KMS-11 (cell line): ENCODE results near the gene CROCC.
"Not testable (repeated sequence)": the region's sequence is repeated elsewhere in the genome, so short reads cannot be mapped to it uniquely, and the experiment has no call there.

Experiments
- H2AFZ ChIP-seq: fragments of 200-600 bp; sonication (generic); 2 replicates; pipeline ENCODE4 v1.6.1; 2016; ENCODE audit warnings: antibody characterized with exemption, mixed run types, low read depth
- H3K27ac ChIP-seq: fragments of 200-600 bp; sonication (generic); 2 replicates; pipeline ENCODE4 v1.6.1; 2016; ENCODE audit warnings: mild to moderate bottlenecking, mixed run types
- H3K27me3 ChIP-seq: fragments of 200-600 bp; sonication (generic); 2 replicates; pipeline ENCODE4 v1.6.1; 2017; ENCODE audit warnings: mild to moderate bottlenecking, low read depth, mixed run types, moderate library complexity; ENCODE audit not compliant: insufficient read depth
- H3K36me3 ChIP-seq: fragments of 200-600 bp; sonication (generic); 2 replicates; pipeline ENCODE4 v1.6.1; 2017; ENCODE audit warnings: mild to moderate bottlenecking, mixed run types; ENCODE audit not compliant: insufficient read depth
- H3K4me1 ChIP-seq: fragments of 200-600 bp; sonication (generic); 2 replicates; pipeline ENCODE4 v1.6.1; 2016; ENCODE audit warnings: mild to moderate bottlenecking, low read depth, mixed run types; ENCODE audit not compliant: poor library complexity, severe bottlenecking
- H3K4me2 ChIP-seq: fragments of 200-600 bp; sonication (generic); 2 replicates; pipeline ENCODE4 v1.7.0; 2016; ENCODE audit warnings: mild to moderate bottlenecking, mixed run types
- H3K4me3 ChIP-seq: fragments of 200-600 bp; sonication (generic); IDR thresholded peaks from 2 replicates; pipeline ENCODE4 v1.6.1; 2017; ENCODE audit warnings: low read depth, low read length, mixed read lengths; ENCODE audit not compliant: insufficient read depth
- H3K79me2 ChIP-seq: fragments of 200-600 bp; sonication (generic); 2 replicates; pipeline ENCODE4 v1.6.1; 2016; ENCODE audit warnings: low read depth, mixed run types; ENCODE audit not compliant: insufficient read depth
- H3K9ac ChIP-seq: fragments of 200-600 bp; sonication (generic); 2 replicates; pipeline ENCODE4 v1.6.1; 2016; ENCODE audit warnings: mild to moderate bottlenecking, mixed run types
- H4K20me1 ChIP-seq: fragments of 200-600 bp; sonication (generic); 2 replicates; pipeline ENCODE4 v1.6.1; 2016; ENCODE audit warnings: mild to moderate bottlenecking, mixed run types; ENCODE audit not compliant: insufficient read depth
- CTCF ChIP-seq: fragments of 200-600 bp; sonication (generic); conservative IDR thresholded peaks from 2 replicates; pipeline ENCODE4 v1.6.1; 2017; ENCODE audit warnings: low read depth, mild to moderate bottlenecking, antibody characterized with exemption, low read length, moderate library complexity, mixed read lengths

CROCC gene

GRCh38 chr1:16961297-16962133, 39.8 kb downstream of the CROCC start:
- Histone ChIP-seq H3K4me3 (no peak overlapping the region), H3K27ac (no peak overlapping the region), H3K36me3 (no peaks in the 10 kb centered on the region), H2AFZ (peak overlapping the region; percentile 85), H3K4me2 (peak overlapping the region; percentile 64), H3K79me2 (no peaks in the 10 kb centered on the region), H3K4me1 (peaks cover 11% of the 10 kb centered on the region), H4K20me1 (no peaks in the 10 kb centered on the region), H3K27me3 (no peaks in the 10 kb centered on the region), H3K9ac (no peak overlapping the region; the same call in 1 of the 2 replicates)
- no peak for TF ChIP-seq CTCF

DNA sequence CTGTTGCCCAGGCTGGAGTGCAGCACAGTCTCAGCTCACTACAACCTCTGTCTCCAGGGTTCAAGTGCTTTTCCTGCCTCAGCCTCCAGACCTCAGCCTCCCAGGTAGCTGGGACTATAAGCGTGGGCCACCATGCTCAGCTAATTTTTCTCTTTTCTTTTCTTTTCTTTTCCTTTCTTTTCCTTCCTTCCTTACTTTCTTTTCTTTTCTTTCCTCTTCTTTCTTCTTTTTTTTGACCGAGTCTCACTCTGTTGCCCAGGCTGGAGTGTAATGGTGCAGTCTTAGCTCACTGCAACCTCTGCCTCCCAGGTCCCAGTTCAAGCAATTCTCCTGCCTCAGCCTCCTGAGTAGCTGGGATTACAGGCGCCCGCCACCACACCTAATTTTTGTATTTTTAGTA, 42.4 kb downstream of the CROCC start:
- H3K36me3 ChIP-seq, H3K79me2 ChIP-seq: not testable (repeated sequence)

GRCh38 chr1:16965486-16966067, 43.8 kb downstream of the CROCC start:
- H3K79me2 ChIP-seq: no peaks in the 10 kb centered on the region
- H4K20me1 ChIP-seq: no peaks in the 10 kb centered on the region

More for the DNA sequence above, 42.4 kb downstream of the CROCC start:
- not testable (repeated sequence) for H3K27ac ChIP-seq, H3K27me3 ChIP-seq, H3K4me2 ChIP-seq, H2AFZ ChIP-seq, H3K9ac ChIP-seq, H3K4me3 ChIP-seq, H4K20me1 ChIP-seq
- peaks cover 11% of the 10 kb centered on the region for H3K4me1 ChIP-seq

DNA sequence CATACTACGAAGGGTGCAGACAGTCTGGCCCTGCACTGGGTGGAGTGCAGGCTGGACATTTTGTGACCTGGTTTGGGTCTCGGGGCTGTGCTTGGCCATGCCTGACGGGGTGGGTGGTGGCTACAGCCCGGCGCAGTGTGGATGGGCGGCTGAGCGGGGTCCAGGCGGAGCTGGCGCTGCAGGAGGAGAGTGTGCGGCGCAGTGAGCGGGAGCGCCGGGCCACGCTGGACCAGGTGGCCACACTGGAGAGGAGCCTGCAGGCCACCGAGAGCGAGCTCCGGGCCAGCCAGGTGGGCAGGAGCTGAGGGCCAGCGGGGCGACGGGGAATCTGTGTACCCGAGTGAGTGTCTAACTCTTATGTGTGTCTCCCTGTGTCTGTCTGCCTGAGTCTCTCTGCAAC, 44.6 kb downstream of the CROCC start:
- no peaks in the 10 kb centered on the region for H3K36me3 ChIP-seq
- TF ChIP-seq CTCF: no peak

More at GRCh38 chr1:16965486-16966067, 43.8 kb downstream of the CROCC start:
- H3K27ac ChIP-seq: no peak overlapping the region
- no peak overlapping the region for H2AFZ ChIP-seq
- no peak for TF ChIP-seq CTCF
- H3K9ac ChIP-seq: no peak overlapping the region
- peaks cover 4% of the 10 kb centered on the region for H3K4me1 ChIP-seq
- H3K4me2 ChIP-seq: no peak overlapping the region
- H3K36me3 ChIP-seq: no peaks in the 10 kb centered on the region
- no peaks in the 10 kb centered on the region for H3K27me3 ChIP-seq
- no peak overlapping the region for H3K4me3 ChIP-seq

More for the DNA sequence above, 44.6 kb downstream of the CROCC start:
- Histone ChIP-seq H4K20me1 (no peaks in the 10 kb centered on the region), H3K4me1 (peaks cover under 1% of the 10 kb centered on the region), H3K27ac (no peak overlapping the region), H3K4me3 (no peak overlapping the region), H3K27me3 (no peaks in the 10 kb centered on the region), H3K79me2 (no peaks in the 10 kb centered on the region), H2AFZ (no peak overlapping the region), H3K9ac (no peak overlapping the region), H3K4me2 (no peak overlapping the region)
